ENCODE measurements around the gene ADAP1.

DNA sequence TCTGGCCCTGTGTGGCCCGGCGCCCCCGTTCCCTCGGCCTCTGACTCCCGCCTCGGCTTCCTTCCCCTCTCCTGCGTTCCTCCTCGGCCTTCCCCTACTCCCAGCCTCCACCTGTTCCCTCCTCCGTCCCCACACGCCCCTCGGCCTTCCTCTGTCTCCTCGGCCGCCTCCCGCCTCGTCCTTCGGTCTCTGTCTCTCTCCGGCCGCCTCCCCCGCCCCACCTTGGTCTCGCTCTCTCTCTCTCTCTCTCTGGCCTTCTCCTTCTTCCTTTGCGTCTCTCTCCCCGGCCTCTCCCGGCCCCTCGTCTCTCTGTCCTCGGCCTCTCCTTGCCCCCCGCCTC is 77.5 kb downstream of the ADAP1 start:
- TF ChIP-seq POLR2A (IDR thresholded peaks at IDR 0.05) (no peak), CTCF (IDR thresholded peaks at IDR 0.05) (no peak)

Measured in lower leg skin (tissue), 3 donors.